H1 (cell line): Measurements from ENCODE around the gene GALNT7. TPM values are rescaled to one million over a fixed set of nuclear protein-coding genes. Genes with fewer than 3 reads are reported as not detected.

Source experiments
- CTCF ChIA-PET: fragments of 300-600 bp; sonication (Branson Sonifier 250); formaldehyde crosslinking; loops from one replicate; lab custom pipeline; 2021; ENCODE audit not compliant: partially characterized antibody; lab: Charles Lee
- POLR2A ChIA-PET: fragments of 300-600 bp; sonication (Branson Sonifier 250); formaldehyde crosslinking; loops from one replicate; lab custom pipeline; 2021; ENCODE audit warnings: inconsistent platforms; ENCODE audit not compliant: partially characterized antibody; lab: Charles Lee
- DNase-seq, 2 experiments: peaks; one replicate each; pipeline versions ENCODE4 v3.0.0 to v3.0.0-alpha.2; 2010 to 2022; ENCODE audit warnings: low spot score in 2 of 2, low read depth in 1 of 2, mixed read lengths in 1 of 2
- FAIRE-seq: peaks from 2 replicates; lab custom pipeline; 2011; peaks lifted over from hg19 to GRCh38; lab: Jason Lieb, UNC
- H2AFZ ChIP-seq: 2 replicates; pipeline ENCODE4 v1.8.1; 2012; ENCODE audit warnings: low read length, inconsistent platforms
- H2AK5ac ChIP-seq: 2 replicates; pipeline ENCODE4 v1.6.1; 2013; ENCODE audit warnings: low read depth, low read length
- H2BK120ac ChIP-seq: replicated peaks from 2 replicates; pipeline ENCODE3; 2013; ENCODE audit warnings: low read depth, low read length, inconsistent platforms
- H2BK12ac ChIP-seq: 2 replicates; pipeline ENCODE4 v1.6.1; 2013; ENCODE audit warnings: low read depth, low read length
- H2BK15ac ChIP-seq: 2 replicates; pipeline ENCODE4 v1.6.1; 2013; ENCODE audit warnings: low read length
- H2BK20ac ChIP-seq: 2 replicates; pipeline ENCODE4 v1.6.1; 2013; ENCODE audit warnings: low read length
- H2BK5ac ChIP-seq: 2 replicates; pipeline ENCODE4 v1.6.1; 2013; ENCODE audit warnings: low read depth, low read length
- H3K14ac ChIP-seq: 2 replicates; pipeline ENCODE4 v1.6.1; 2013; ENCODE audit warnings: inconsistent platforms; ENCODE audit not compliant: insufficient read length
- H3K18ac ChIP-seq: 2 replicates; pipeline ENCODE4 v1.6.1; 2013; ENCODE audit warnings: low read length; ENCODE audit errors: extremely low read depth
- H3K23ac ChIP-seq: 2 replicates; pipeline ENCODE4 v1.6.1; 2013; ENCODE audit warnings: inconsistent platforms; ENCODE audit not compliant: insufficient read length
- H3K23me2 ChIP-seq: 2 replicates; pipeline ENCODE4 v1.6.1; 2013; ENCODE audit warnings: low read depth, low read length
- H3K27ac ChIP-seq: 2 replicates; pipeline ENCODE4 v1.6.1; 2011; ENCODE audit warnings: low read depth, low read length, inconsistent platforms
- H3K27me3 ChIP-seq, 4 experiments: replicated peaks in 1 of 4; 1 replicate in 1 of 4; 2 replicates in 3 of 4; pipeline versions ENCODE4 v1.6.1 to v1.8.1; 2011 to 2013; ENCODE audit warnings: low read length in 3 of 4, mild to moderate bottlenecking in 3 of 4, inconsistent platforms in 2 of 4, mixed read lengths in 2 of 4, moderate library complexity in 1 of 4; ENCODE audit not compliant: control insufficient read depth in 3 of 4, insufficient read depth in 3 of 4; ENCODE audit errors: extremely low read depth in 1 of 4
- H3K36me3 ChIP-seq, 4 experiments: 2 replicates each; pipeline versions ENCODE4 v1.6.1 to v1.8.1; 2011 to 2013; ENCODE audit warnings: mild to moderate bottlenecking in 4 of 4, low read length in 3 of 4, moderate library complexity in 2 of 4, control low read depth in 1 of 4, inconsistent platforms in 1 of 4; ENCODE audit not compliant: insufficient read depth in 4 of 4, control insufficient read depth in 2 of 4
- H3K4ac ChIP-seq: replicated peaks from 2 replicates; pipeline ENCODE3; 2013; ENCODE audit warnings: low read length, low read depth, mixed read lengths, inconsistent platforms; ENCODE audit not compliant: insufficient read length
- H3K4me1 ChIP-seq, 4 experiments: replicated peaks in 1 of 4; 1 replicate in 1 of 4; 2 replicates in 3 of 4; pipeline versions ENCODE4 v1.6.1 to v1.8.1; 2011 to 2013; ENCODE audit warnings: low read length in 3 of 4, inconsistent platforms in 2 of 4, mixed read lengths in 1 of 4; ENCODE audit not compliant: insufficient read depth in 4 of 4, control insufficient read depth in 3 of 4
- H3K4me2 ChIP-seq, 2 experiments: 2 replicates each; pipeline versions ENCODE4 v1.6.1 to v1.8.1; 2011 to 2013; ENCODE audit warnings: low read depth in 2 of 2, low read length in 2 of 2, control low read depth in 1 of 2, inconsistent platforms in 1 of 2, mild to moderate bottlenecking in 1 of 2; ENCODE audit not compliant: insufficient read depth in 1 of 2
- H3K4me3 ChIP-seq, 4 experiments: fragments of 200-600, 300-600 bp in 1 of 4; sonication (generic), shearing (Covaris generic), sonication (Bioruptor Twin) in 1 of 4; 2 replicates each; pipeline versions ENCODE4 v1.5.1 to v1.8.1; 2011 to 2016; ENCODE audit warnings: low read length in 4 of 4, low read depth in 3 of 4, control low read depth in 2 of 4, inconsistent platforms in 2 of 4, mild to moderate bottlenecking in 2 of 4, mixed read lengths in 1 of 4, moderate library complexity in 1 of 4; ENCODE audit not compliant: insufficient read depth in 2 of 4; ENCODE audit errors: extremely low read depth in 1 of 4
- H3K56ac ChIP-seq: replicated peaks from 2 replicates; pipeline ENCODE3; 2013; ENCODE audit warnings: low read depth, mild to moderate bottlenecking, mixed read lengths, low read length, inconsistent platforms; ENCODE audit not compliant: insufficient read length
- H3K79me1 ChIP-seq: 2 replicates; pipeline ENCODE4 v1.6.1; 2013; ENCODE audit warnings: low read depth, low read length, control low read depth
- H3K79me2 ChIP-seq, 2 experiments: 2 replicates each; pipeline versions ENCODE4 v1.6.1 to v1.8.1; 2012 to 2013; ENCODE audit warnings: low read length in 2 of 2, mild to moderate bottlenecking in 2 of 2, inconsistent platforms in 1 of 2; ENCODE audit not compliant: insufficient read depth in 2 of 2, control insufficient read depth in 1 of 2
- H3K9ac ChIP-seq, 4 experiments: replicated peaks in 1 of 4; 1 replicate in 1 of 4; 2 replicates in 3 of 4; pipeline versions ENCODE4 v1.6.1 to v1.8.1; 2011 to 2013; ENCODE audit warnings: low read depth in 3 of 4, low read length in 3 of 4, control low read depth in 2 of 4, mild to moderate bottlenecking in 2 of 4, moderate library complexity in 2 of 4, inconsistent platforms in 1 of 4; ENCODE audit errors: extremely low read depth in 1 of 4
- H3K9me3 ChIP-seq, 2 experiments: 2 replicates each; pipeline versions ENCODE4 v1.6.1 to v1.8.1; 2012 to 2013; ENCODE audit warnings: mild to moderate bottlenecking in 2 of 2, moderate library complexity in 2 of 2, control low read depth in 1 of 2, inconsistent platforms in 1 of 2, low read depth in 1 of 2, low read length in 1 of 2, mixed read lengths in 1 of 2; ENCODE audit not compliant: insufficient read depth in 2 of 2
- H4K20me1 ChIP-seq, 2 experiments: replicated peaks in 1 of 2; 2 replicates each; pipeline versions ENCODE3 to v1.8.1; 2011 to 2013; ENCODE audit warnings: inconsistent platforms in 2 of 2, low read length in 2 of 2, mild to moderate bottlenecking in 1 of 2; ENCODE audit not compliant: insufficient read depth in 2 of 2, control insufficient read depth in 1 of 2
- H4K5ac ChIP-seq: 2 replicates; pipeline ENCODE4 v1.6.1; 2013; ENCODE audit warnings: low read length, low read depth, mixed read lengths, inconsistent platforms; ENCODE audit not compliant: insufficient read length
- H4K8ac ChIP-seq: 2 replicates; pipeline ENCODE4 v1.8.0; 2013; ENCODE audit warnings: mild to moderate bottlenecking, moderate library complexity, low read length, inconsistent platforms; ENCODE audit not compliant: insufficient read depth; ENCODE audit errors: extremely low read depth
- H4K91ac ChIP-seq: replicated peaks from 2 replicates; pipeline ENCODE3; 2013; ENCODE audit warnings: low read length, mixed read lengths, inconsistent platforms; ENCODE audit not compliant: insufficient read length
- ASH2L ChIP-seq: fragments of 200-600, 300-600 bp; sonication (generic); IDR thresholded peaks from one replicate; pipeline ENCODE4 v1.7.1; 2017; ENCODE audit warnings: low read length
- ATF3 ChIP-seq: IDR thresholded peaks from 2 replicates; pipeline ENCODE4 v1.6.1; 2011; ENCODE audit warnings: low read depth, mild to moderate bottlenecking, low read length; ENCODE audit not compliant: insufficient read depth
- BCL11A ChIP-seq, 2 experiments: IDR thresholded peaks; one replicate each; pipeline ENCODE4 v1.6.1; 2011; ENCODE audit warnings: low read depth in 2 of 2, low read length in 2 of 2, mild to moderate bottlenecking in 2 of 2
- CBX5 ChIP-seq: fragments of 300-800, 300-1000 bp; sonication (generic); IDR thresholded peaks from 2 replicates; pipeline ENCODE4 v1.7.1; 2016; ENCODE audit warnings: antibody characterized with exemption, low read length, low read depth
- EP300 ChIP-seq, 2 experiments: IDR thresholded peaks; 1 replicate in 1 of 2; 2 replicates in 1 of 2; pipeline ENCODE4 v1.6.1; 2011 to 2012; ENCODE audit warnings: low read depth in 2 of 2, low read length in 2 of 2, mild to moderate bottlenecking in 2 of 2, borderline replicate concordance in 1 of 2, inconsistent platforms in 1 of 2, moderate library complexity in 1 of 2
- NRF1 ChIP-seq: IDR thresholded peaks from 2 replicates; pipeline ENCODE4 v1.6.1; 2011; ENCODE audit warnings: mild to moderate bottlenecking, low read depth, low read length, improper control_type of control experiment
- POLR2AphosphoS5 ChIP-seq: IDR thresholded peaks from 2 replicates; pipeline ENCODE4 v1.6.1; 2011; ENCODE audit warnings: low read depth, low read length
- RAD21 ChIP-seq, 2 experiments: IDR thresholded peaks in 1 of 2; conservative IDR thresholded peaks in 1 of 2; 2 replicates each; pipeline ENCODE4 v1.6.1; 2011; ENCODE audit warnings: low read depth in 2 of 2, low read length in 2 of 2, improper control_type of control experiment in 1 of 2, inconsistent platforms in 1 of 2, mild to moderate bottlenecking in 1 of 2, moderate library complexity in 1 of 2
- RXRA ChIP-seq: IDR thresholded peaks from 2 replicates; pipeline ENCODE4 v1.6.1; 2011; ENCODE audit warnings: low read depth, mild to moderate bottlenecking, low read length, moderate library complexity; ENCODE audit not compliant: insufficient read depth
- SIN3A ChIP-seq, 2 experiments: IDR thresholded peaks in 1 of 2; conservative IDR thresholded peaks in 1 of 2; 2 replicates each; pipeline ENCODE4 v1.6.1; 2011 to 2012; ENCODE audit warnings: low read length in 2 of 2, improper control_type of control experiment in 1 of 2, low read depth in 1 of 2, mild to moderate bottlenecking in 1 of 2
- WGBS, 2 experiments: shearing (Covaris generic) in 1 of 2; methylation state at CpG; one replicate each; pipeline versions ENCODE4 v1.1.6 to v1.1.7; 2013 to 2015; ENCODE audit warnings: low lambda C conversion rate in 2 of 2, mixed read lengths in 2 of 2, inconsistent platforms in 1 of 2, low coverage in 1 of 2, missing lambda C conversion rate in 1 of 2; ENCODE audit not compliant: insufficient replicate concordance in 2 of 2, insufficient coverage in 1 of 2, insufficient read length in 1 of 2; ENCODE audit errors: extremely low coverage in 1 of 2, missing lambda C conversion rate in 1 of 2; 5-methylcytosine and 5-hydroxymethylcytosine counted together
- polyA plus RNA-seq, 7 experiments: library from polyadenylated mRNA; depleted of rRNA in 3 of 7; stranded (reverse) in 5 of 7; unstranded in 2 of 7; fragments of >200 nt in 5 of 7; fragments of 200-250 nt in 2 of 7; gene quantifications; 1 replicate in 5 of 7; 2 replicates in 1 of 7; 4 replicates in 1 of 7; pipeline versions ENCODE4 v1.2.1 to v1.2.3, GENCODE V29; 2011 to 2013; ENCODE audit warnings: missing spikeins in 2 of 7, mixed read lengths in 2 of 7
- total RNA-seq: library from RNA; stranded (reverse); fragmentation: NEBNext Ultra II Directional; extraction: Animal tissue kit (Norgen Biotek cat#: 25700); gene quantifications from 2 replicates; pipeline ENCODE4 v1.2.1, GENCODE V29; 2021

Gene GALNT7
- total and polyA plus RNA-seq, 2 of the 8 experiments (the other 6 are each of a cell fraction or from before 2014, with no cell fraction given): 22.4 to 85.5 TPM

DNA sequence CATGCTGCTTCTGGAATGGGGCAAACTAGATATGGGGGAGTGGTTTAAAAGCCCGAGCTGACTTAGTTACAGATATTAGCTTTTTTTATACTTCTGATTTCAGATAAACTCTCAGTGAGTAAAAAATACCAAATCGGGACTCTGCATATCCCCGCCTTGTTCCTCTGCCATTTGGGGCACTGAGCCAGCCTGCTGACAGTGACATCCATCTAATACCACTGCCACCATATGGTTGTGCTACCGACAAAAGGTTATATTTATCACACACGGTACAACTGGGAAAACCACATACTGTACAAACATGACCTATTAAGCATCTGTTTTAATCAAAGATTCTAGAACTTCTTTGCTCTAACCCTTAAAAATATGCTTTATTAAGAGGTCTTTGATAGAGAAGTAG, 78.7 kb downstream of the GALNT7 start:
- Histone ChIP-seq H2AK5ac (no peak overlapping the region), H3K18ac (no peak overlapping the region), H4K8ac (no peak overlapping the region), H3K79me2 (peaks cover 6 to 84% of the 10 kb centered on the region in 2 experiments), H4K5ac (no peak overlapping the region), H2BK5ac (no peak overlapping the region), H3K23me2 (no peaks in the 10 kb centered on the region), H3K4me1 (peaks cover 3 to 30% (median 19%) of the 10 kb centered on the region in 4 experiments), H3K9me3 (no peaks in the 10 kb centered on the region), H3K36me3 (peaks cover 0 to 3% (median 0%) of the 10 kb centered on the region in 4 experiments; a peak in 1 of 8 replicates), H3K14ac (no peak overlapping the region), H3K4me2 (peak overlapping the region in 1 of 2 experiments; percentile 32; a peak in 1 of 4 replicates), H4K91ac (no peak overlapping the region), H2BK120ac (no peak overlapping the region), H4K20me1 (peaks cover 2 to 5% of the 10 kb centered on the region in 2 experiments), H2BK20ac (no peak overlapping the region), H3K27ac (no peak overlapping the region), H3K4me3 (no peak overlapping the region), H2AFZ (no peak overlapping the region), H3K4ac (no peak overlapping the region), H2BK15ac (no peak overlapping the region), H3K23ac (no peak overlapping the region), H3K9ac (no peak overlapping the region), H3K27me3 (no peaks in the 10 kb centered on the region; a peak in 1 of 7 replicates), H2BK12ac (no peak overlapping the region), H3K56ac (no peak overlapping the region), H3K79me1 (peaks cover 12% of the 10 kb centered on the region)
- ChIA-PET POLR2A (interaction anchor here (1.0 kb wide), 1 partner anchor 10 kb away, joined by 3 read pairs; no protein-coding TSS in a partner anchor), CTCF (interaction anchor here (0.7 to 2.7 kb wide), 6 partner anchors 10 to 234 kb away, joined by 3 to 13 read pairs (median 4); no protein-coding TSS in a partner anchor)
- WGBS, 2 experiments: 76% methylated on average over 5 of the region's 5 CpGs; no CpG with 5 or more reads in 1 of the 2 experiments
- FAIRE-seq: no peak
- no peak for DNase-seq
- no peak for TF ChIP-seq NRF1
- no peak for TF ChIP-seq ATF3
- no peak for TF ChIP-seq POLR2AphosphoS5
- TF ChIP-seq RAD21 (IDR thresholded peaks at IDR 0.05 in 1 of 2, conservative IDR thresholded peaks at IDR 0.05 in 1 of 2; ENCODE audit: low read depth in 2 of 2, low read length in 2 of 2): no peak
- no peak for TF ChIP-seq CBX5
- TF ChIP-seq BCL11A (IDR thresholded peaks at IDR 0.05; ENCODE audit: low read depth in 2 of 2, low read length in 2 of 2): no peak
- no peak for TF ChIP-seq EP300 (IDR thresholded peaks at IDR 0.05; ENCODE audit: borderline replicate concordance in 1 of 2, low read depth in 2 of 2, low read length in 2 of 2)
- no peak for TF ChIP-seq ASH2L
- no peak for TF ChIP-seq SIN3A (conservative IDR thresholded peaks at IDR 0.05 in 1 of 2, IDR thresholded peaks at IDR 0.05 in 1 of 2; ENCODE audit: low read depth in 1 of 2, low read length in 2 of 2)
- TF ChIP-seq RXRA: no peak
